ENCODE measurements around the gene ZNF787.

ZNF787 gene

DNA sequence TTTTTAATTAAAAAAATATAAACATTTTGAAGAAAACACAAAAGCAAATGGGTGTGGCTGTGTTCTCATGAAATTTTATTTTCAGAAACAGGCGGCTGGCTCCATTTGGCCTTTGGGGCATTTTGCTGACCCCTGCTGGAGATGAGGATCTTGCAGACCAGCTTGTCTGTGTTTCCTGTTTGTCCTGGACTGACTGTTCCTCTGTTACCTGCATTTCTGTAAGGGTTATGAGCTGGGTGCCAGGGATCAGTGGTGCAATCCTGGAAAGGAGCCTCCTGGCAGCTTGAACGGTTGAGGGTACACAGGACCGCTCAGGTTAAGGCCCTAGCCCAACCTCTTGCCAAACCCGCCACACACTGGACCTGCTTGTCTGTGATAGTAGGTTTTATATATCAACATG, 49.9 kb downstream of the ZNF787 start:
- H3K36me3 ChIP-seq (ENCODE audit: insufficient read depth, low read length) = no peaks in the 10 kb centered on the region
- no peaks in the 10 kb centered on the region for H3K9me3 ChIP-seq (ENCODE audit: low read length)
- TF ChIP-seq EZH2 (IDR thresholded peaks at IDR 0.05; ENCODE audit: borderline replicate concordance, low read length) = no peak
- TF ChIP-seq, protein P1, sequence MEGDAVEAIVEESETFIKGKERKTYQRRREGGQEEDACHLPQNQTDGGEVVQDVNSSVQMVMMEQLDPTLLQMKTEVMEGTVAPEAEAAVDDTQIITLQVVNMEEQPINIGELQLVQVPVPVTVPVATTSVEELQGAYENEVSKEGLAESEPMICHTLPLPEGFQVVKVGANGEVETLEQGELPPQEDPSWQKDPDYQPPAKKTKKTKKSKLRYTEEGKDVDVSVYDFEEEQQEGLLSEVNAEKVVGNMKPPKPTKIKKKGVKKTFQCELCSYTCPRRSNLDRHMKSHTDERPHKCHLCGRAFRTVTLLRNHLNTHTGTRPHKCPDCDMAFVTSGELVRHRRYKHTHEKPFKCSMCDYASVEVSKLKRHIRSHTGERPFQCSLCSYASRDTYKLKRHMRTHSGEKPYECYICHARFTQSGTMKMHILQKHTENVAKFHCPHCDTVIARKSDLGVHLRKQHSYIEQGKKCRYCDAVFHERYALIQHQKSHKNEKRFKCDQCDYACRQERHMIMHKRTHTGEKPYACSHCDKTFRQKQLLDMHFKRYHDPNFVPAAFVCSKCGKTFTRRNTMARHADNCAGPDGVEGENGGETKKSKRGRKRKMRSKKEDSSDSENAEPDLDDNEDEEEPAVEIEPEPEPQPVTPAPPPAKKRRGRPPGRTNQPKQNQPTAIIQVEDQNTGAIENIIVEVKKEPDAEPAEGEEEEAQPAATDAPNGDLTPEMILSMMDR (IDR thresholded peaks at IDR 0.05; ENCODE audit: low read length) = peak; percentile 43
- H3K9ac ChIP-seq (ENCODE audit: low read length) = no peak overlapping the region
- no peak overlapping the region for H3K27ac ChIP-seq (ENCODE audit: low read depth, low read length, poor library complexity, severe bottlenecking)
- H3K79me2 ChIP-seq (ENCODE audit: insufficient read depth, low read length) = no peaks in the 10 kb centered on the region
- H3F3A ChIP-seq (ENCODE audit: insufficient read depth, low read length) = no peaks in the 10 kb centered on the region
- no peaks in the 10 kb centered on the region for H3K4me1 ChIP-seq (ENCODE audit: insufficient read depth, low read length, severe bottlenecking)
- no peaks in the 10 kb centered on the region for H4K20me1 ChIP-seq (ENCODE audit: insufficient read depth, low read length)
- H2AFZ ChIP-seq (ENCODE audit: low read length) = no peak overlapping the region
- H3K4me2 ChIP-seq (ENCODE audit: low read length) = no peak overlapping the region
- H3K27me3 ChIP-seq (ENCODE audit: insufficient read depth, low read length) = no peaks in the 10 kb centered on the region
- no peaks in the 10 kb centered on the region for H3K9me2 ChIP-seq (ENCODE audit: low read depth, low read length)
- no peak overlapping the region for H3K4me3 ChIP-seq (ENCODE audit: low read depth, low read length, poor library complexity, severe bottlenecking)

DNA sequence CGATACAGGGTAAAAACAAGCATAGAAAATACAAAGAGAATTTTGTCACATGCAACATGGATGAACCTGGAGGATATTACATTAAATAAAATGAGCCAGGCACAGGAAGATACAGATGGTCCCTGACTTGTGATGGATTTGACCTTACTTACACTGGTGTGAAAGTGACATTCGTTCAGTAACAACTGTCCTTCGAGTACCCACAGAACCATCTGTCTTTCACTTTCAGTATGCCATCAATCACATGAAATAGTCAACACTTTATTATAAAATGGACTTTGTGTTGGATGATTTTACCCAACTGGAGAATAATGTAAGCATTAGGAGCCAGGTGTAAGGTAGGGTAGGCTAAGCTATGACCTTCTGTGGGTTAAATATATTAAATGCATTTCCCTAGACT, 51.5 kb downstream of the ZNF787 start:
- H3K4me3 ChIP-seq (ENCODE audit: low read depth, low read length, poor library complexity, severe bottlenecking) = no peak overlapping the region
- no peaks in the 10 kb centered on the region for H4K20me1 ChIP-seq (ENCODE audit: insufficient read depth, low read length)
- H3K27ac ChIP-seq (ENCODE audit: low read depth, low read length, poor library complexity, severe bottlenecking) = no peak overlapping the region
- no peak overlapping the region for H2AFZ ChIP-seq (ENCODE audit: low read length)
- no peaks in the 10 kb centered on the region for H3K4me1 ChIP-seq (ENCODE audit: insufficient read depth, low read length, severe bottlenecking)
- no peak for TF ChIP-seq EZH2 (IDR thresholded peaks at IDR 0.05; ENCODE audit: borderline replicate concordance, low read length)
- TF ChIP-seq, protein P1 (IDR thresholded peaks at IDR 0.05; ENCODE audit: low read length) = no peak
- H3K9me2 ChIP-seq (ENCODE audit: low read depth, low read length) = no peaks in the 10 kb centered on the region
- no peaks in the 10 kb centered on the region for H3K79me2 ChIP-seq (ENCODE audit: insufficient read depth, low read length)
- H3K27me3 ChIP-seq (ENCODE audit: insufficient read depth, low read length) = no peaks in the 10 kb centered on the region
- H3F3A ChIP-seq (ENCODE audit: insufficient read depth, low read length) = no peaks in the 10 kb centered on the region
- H3K36me3 ChIP-seq (ENCODE audit: insufficient read depth, low read length) = no peaks in the 10 kb centered on the region
- H3K9ac ChIP-seq (ENCODE audit: low read length) = no peak overlapping the region
- H3K9me3 ChIP-seq (ENCODE audit: low read length) = no peaks in the 10 kb centered on the region
- no peak overlapping the region for H3K4me2 ChIP-seq (ENCODE audit: low read length)

DNA sequence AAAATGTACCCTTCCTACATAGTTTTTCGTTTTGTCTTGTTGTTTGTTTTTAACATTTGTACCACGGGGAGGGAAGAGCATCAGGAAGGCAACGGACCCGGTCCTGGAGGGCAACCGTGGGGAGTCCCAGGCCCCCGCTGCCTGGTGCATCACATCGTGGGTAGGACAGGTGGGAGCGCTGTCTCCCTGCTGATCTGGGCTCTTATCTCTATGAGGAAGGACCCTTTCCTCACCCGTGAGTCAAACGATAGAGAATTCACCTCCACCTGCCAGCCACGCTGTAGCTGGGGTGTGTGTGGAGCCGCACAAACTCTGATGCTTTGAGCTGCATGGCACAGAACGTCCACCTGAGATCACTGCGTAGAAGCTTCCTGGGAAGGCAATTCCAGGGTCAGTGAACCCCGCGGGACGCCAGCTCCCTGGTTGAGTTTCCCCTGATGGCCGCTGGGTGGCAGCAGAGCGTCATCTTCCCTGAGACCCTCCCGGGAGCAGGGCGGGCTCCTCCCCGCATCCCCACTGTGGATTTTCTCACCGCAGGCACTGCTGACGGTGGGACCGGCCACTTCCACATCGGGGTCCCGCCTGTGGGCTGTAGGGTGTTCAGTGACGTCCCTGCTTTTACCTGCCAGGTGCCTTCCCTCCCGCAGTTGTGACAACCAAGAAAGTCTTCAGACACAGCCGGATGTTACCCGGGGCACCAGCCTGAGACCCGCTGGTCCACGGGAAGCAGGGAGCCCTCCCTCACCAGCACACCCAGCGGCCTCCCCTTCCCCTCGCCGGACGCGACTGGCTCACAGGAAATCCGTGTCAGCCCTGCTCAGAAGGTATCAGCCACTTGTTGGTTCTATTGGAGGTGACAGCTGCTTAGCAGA, 54.7 kb downstream of the ZNF787 start:
- no peak for TF ChIP-seq EZH2 (IDR thresholded peaks at IDR 0.05; ENCODE audit: borderline replicate concordance, low read length)
- TF ChIP-seq, protein P1 (IDR thresholded peaks at IDR 0.05; ENCODE audit: low read length) = peak; percentile 92
- peak overlapping the region; percentile 22 for H3K4me3 ChIP-seq (ENCODE audit: low read depth, low read length, poor library complexity, severe bottlenecking)
- H3K79me2 ChIP-seq (ENCODE audit: insufficient read depth, low read length) = no peaks in the 10 kb centered on the region
- no peaks in the 10 kb centered on the region for H3F3A ChIP-seq (ENCODE audit: insufficient read depth, low read length)
- H4K20me1 ChIP-seq (ENCODE audit: insufficient read depth, low read length) = no peaks in the 10 kb centered on the region
- no peaks in the 10 kb centered on the region for H3K4me1 ChIP-seq (ENCODE audit: insufficient read depth, low read length, severe bottlenecking)
- H3K9me3 ChIP-seq (ENCODE audit: low read length) = no peaks in the 10 kb centered on the region
- no peaks in the 10 kb centered on the region for H3K36me3 ChIP-seq (ENCODE audit: insufficient read depth, low read length)
- H2AFZ ChIP-seq (ENCODE audit: low read length) = no peak overlapping the region
- H3K9me2 ChIP-seq (ENCODE audit: low read depth, low read length) = no peaks in the 10 kb centered on the region
- peak overlapping the region; percentile 39 for H3K4me2 ChIP-seq (ENCODE audit: low read length)
- H3K27me3 ChIP-seq (ENCODE audit: insufficient read depth, low read length) = no peaks in the 10 kb centered on the region
- H3K9ac ChIP-seq (ENCODE audit: low read length) = no peak overlapping the region
- no peak overlapping the region for H3K27ac ChIP-seq (ENCODE audit: low read depth, low read length, poor library complexity, severe bottlenecking)

All from OCI-LY1 (cell line).